ENCODE results near the gene HDAC4. TPM values are rescaled to one million over a fixed set of nuclear protein-coding genes. Genes with fewer than 3 reads are reported as not detected.

Gene HDAC4
- total RNA-seq, 4 donors from 2014 or later: 21.6 to 72.7 (median 35.2) TPM

DNA sequence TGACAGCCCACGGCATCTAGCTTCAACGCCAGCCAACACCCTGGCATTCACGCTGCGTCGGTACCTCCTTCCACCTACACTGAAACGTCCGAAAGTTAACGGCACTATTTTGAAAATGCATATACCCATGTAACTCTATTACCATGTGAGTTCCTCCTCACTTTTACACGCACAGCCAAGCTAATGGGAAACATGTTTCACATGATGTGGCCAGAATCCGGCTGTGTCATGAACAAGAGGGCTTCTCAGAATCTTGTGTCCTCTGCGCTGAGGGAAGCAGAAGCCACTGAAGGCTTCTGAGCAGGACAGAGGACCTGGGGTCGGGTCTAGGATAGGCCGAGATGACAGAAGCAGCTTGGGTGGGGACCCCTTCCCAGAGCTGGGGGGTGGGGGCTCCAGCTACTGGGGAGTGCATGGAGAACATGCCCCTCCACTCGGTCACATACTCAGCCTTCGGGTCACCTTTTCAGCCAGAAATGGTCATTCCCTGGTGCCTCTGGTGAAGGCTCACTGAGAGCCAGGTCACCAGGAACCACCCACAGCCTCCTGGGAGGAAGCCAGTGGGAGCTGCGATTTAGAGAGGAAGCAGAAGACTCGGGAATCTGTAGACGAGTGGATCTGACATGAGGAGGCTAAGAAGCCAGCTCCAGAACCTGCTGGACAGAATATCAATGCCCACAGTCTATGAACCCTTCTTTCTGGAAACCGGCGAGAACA is 41.5 kb downstream of the HDAC4 start:
- Histone ChIP-seq H3K27me3 (no peaks in the 10 kb centered on the region), H3K4me1 (peaks cover 0 to 26% (median 0%) of the 10 kb centered on the region in 3 donors), H3K4me3 (no peak overlapping the region), H3K9me3 (no peaks in the 10 kb centered on the region), H3K27ac (no peak overlapping the region), H3K36me3 (no peaks in the 10 kb centered on the region)
- no peak for DNase-seq
- 81 to 84% methylated on average over 15 of the region's 20 CpGs for WGBS, 2 donors
- intact Hi-C loops (cut with DNase I): no loop called here
- no peak for TF ChIP-seq POLR2A (IDR thresholded peaks at IDR 0.05)

DNA sequence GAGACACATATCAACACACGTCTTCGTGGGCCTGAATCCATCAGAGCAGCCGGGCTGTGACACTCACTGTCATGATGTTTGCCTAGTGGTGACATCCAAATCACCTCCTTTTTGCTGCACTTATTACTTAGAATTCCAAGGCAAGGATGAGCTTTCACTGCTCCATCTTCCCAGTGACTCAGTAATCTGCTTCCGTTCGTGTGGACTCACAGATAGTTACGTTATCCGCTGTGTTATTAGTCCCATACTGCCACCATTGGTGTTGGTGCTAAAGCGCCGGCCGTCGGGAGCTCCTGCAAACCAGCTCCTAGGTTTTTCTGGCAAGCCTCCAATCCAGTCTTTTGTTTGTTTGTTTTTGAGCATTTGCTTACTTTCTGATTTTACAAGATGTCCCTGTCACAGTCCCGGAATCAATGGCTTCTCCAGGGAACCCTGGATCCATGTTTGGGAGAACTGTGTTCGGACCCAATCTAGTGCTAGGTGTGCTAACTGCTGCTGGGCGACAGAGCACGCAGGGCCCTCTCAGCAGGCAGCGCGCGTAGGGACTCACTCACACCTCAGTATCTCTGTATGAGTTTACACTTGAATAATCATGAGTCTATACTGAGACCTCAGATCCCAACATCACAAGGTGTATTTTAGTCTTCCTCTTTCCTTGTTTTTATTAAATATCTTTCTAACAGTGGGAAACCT is 42.6 kb downstream of the HDAC4 start:
- H3K9me3 ChIP-seq: no peaks in the 10 kb centered on the region
- DNase-seq: no peak
- no peak overlapping the region for H3K4me3 ChIP-seq
- intact Hi-C loops (cut with DNase I): no loop called here
- TF ChIP-seq, protein P1, sequence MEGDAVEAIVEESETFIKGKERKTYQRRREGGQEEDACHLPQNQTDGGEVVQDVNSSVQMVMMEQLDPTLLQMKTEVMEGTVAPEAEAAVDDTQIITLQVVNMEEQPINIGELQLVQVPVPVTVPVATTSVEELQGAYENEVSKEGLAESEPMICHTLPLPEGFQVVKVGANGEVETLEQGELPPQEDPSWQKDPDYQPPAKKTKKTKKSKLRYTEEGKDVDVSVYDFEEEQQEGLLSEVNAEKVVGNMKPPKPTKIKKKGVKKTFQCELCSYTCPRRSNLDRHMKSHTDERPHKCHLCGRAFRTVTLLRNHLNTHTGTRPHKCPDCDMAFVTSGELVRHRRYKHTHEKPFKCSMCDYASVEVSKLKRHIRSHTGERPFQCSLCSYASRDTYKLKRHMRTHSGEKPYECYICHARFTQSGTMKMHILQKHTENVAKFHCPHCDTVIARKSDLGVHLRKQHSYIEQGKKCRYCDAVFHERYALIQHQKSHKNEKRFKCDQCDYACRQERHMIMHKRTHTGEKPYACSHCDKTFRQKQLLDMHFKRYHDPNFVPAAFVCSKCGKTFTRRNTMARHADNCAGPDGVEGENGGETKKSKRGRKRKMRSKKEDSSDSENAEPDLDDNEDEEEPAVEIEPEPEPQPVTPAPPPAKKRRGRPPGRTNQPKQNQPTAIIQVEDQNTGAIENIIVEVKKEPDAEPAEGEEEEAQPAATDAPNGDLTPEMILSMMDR (IDR thresholded peaks at IDR 0.05): no peak
- TF ChIP-seq POLR2A (IDR thresholded peaks at IDR 0.05): no peak
- 92 to 94% methylated on average over 18 of the region's 18 CpGs for WGBS, 2 donors
- no peaks in the 10 kb centered on the region for H3K27me3 ChIP-seq
- no peak overlapping the region for H3K27ac ChIP-seq
- peaks cover 0 to 26% (median 0%) of the 10 kb centered on the region in 3 donors for H3K4me1 ChIP-seq
- H3K36me3 ChIP-seq: no peaks in the 10 kb centered on the region

DNA sequence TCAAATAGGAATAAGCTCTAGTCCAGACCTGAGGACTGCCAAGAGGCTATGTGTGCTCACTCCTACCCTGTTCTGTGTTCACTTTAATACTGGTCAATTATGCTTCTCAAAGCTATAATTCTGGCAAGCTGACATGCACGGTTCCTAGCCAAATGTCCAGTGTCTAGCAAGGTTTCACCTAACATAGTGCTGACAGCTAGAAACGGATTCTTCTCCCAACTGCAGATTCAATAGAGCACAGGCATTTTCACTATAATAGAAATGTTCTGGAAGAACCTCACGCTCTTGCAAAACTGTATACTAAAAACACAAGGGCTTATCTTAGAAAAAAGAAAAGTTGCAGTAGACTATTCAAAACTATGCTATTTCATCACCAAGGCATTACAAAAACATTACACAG is 45.1 kb downstream of the HDAC4 start:
- H3K36me3 ChIP-seq: peaks cover 0 to 23% (median 0%) of the 10 kb centered on the region in 3 donors
- no peak for DNase-seq

DNA sequence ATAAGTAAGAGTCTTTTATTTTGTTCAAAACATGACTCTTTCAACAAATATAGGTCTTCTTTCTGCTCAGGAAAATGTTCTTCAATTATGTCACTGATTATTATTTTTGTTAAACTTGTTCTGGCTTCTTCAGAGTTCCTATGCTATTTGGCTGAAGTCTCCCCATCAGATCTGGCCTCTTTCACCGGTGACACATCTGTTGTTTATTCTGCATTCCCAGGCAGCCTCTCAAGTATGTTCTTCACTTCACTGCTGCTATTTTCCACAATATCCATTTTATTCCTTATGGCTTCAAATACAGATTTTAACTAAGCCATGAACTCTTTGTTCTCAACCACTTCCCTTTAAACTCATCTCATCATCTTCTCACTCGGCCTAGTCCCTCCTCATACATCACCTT is 45.7 kb downstream of the HDAC4 start:
- H3K27ac ChIP-seq: peak overlapping the region in 3 of 4 donors; percentile 23 to 59 (median 54)
- intact Hi-C loops (cut with DNase I): no loop called here
- peaks cover 0 to 27% (median 0%) of the 10 kb centered on the region in 3 donors for H3K36me3 ChIP-seq
- TF ChIP-seq, protein P1 (IDR thresholded peaks at IDR 0.05): no peak
- no peak for TF ChIP-seq POLR2A (IDR thresholded peaks at IDR 0.05)
- no peak overlapping the region for H3K4me3 ChIP-seq
- WGBS, 2 donors: 72 to 74% methylated on average over 2 of the region's 2 CpGs
- H3K4me1 ChIP-seq: peaks cover 0 to 25% (median 0%) of the 10 kb centered on the region in 3 donors
- H3K9me3 ChIP-seq: no peaks in the 10 kb centered on the region
- H3K27me3 ChIP-seq: no peaks in the 10 kb centered on the region
- DNase-seq: no peak

More for the DNA sequence above, 45.1 kb downstream of the HDAC4 start:
- no peak overlapping the region for H3K4me3 ChIP-seq
- 56 to 77% methylated on average over 3 of the region's 3 CpGs for WGBS, 2 donors
- peak overlapping the region in 3 of 4 donors; percentile 23 to 59 (median 54) for H3K27ac ChIP-seq
- TF ChIP-seq, protein P1 (IDR thresholded peaks at IDR 0.05): no peak
- TF ChIP-seq POLR2A (IDR thresholded peaks at IDR 0.05): no peak
- no peaks in the 10 kb centered on the region for H3K27me3 ChIP-seq
- intact Hi-C loops (cut with DNase I): no loop called here
- H3K4me1 ChIP-seq: peaks cover 0 to 25% (median 0%) of the 10 kb centered on the region in 3 donors
- no peaks in the 10 kb centered on the region for H3K9me3 ChIP-seq

GRCh38 chr2:239354791-239355136 is 46.1 kb downstream of the HDAC4 start:
- H3K27ac ChIP-seq: peak overlapping the region in 1 of 4 donors; percentile 19
- no peaks in the 10 kb centered on the region for H3K9me3 ChIP-seq
- H3K36me3 ChIP-seq: peaks cover 0 to 28% (median 0%) of the 10 kb centered on the region in 3 donors
- no peak overlapping the region for H3K4me3 ChIP-seq
- H3K27me3 ChIP-seq: no peaks in the 10 kb centered on the region
- TF ChIP-seq, protein P1 (IDR thresholded peaks at IDR 0.05): no peak
- TF ChIP-seq POLR2A (IDR thresholded peaks at IDR 0.05): no peak
- intact Hi-C loops (cut with DNase I): no loop called here
- no peak for DNase-seq
- H3K4me1 ChIP-seq: peaks cover 0 to 25% (median under 1%) of the 10 kb centered on the region in 3 donors
- WGBS, 2 donors: 77 to 90% methylated on average over 2 of the region's 2 CpGs
